GM21526 (cell line): ENCODE data around the gene SEMA3A.

ENCODE experiments used
- ATAC-seq: cut with Tn5 transposase; IDR thresholded peaks from one replicate; pipeline ENCODE4 v1.9.1; 2021; ENCODE audit warnings: moderate library complexity; ENCODE audit not compliant: unreplicated experiment, low FRiP score

The SEMA3A gene

DNA sequence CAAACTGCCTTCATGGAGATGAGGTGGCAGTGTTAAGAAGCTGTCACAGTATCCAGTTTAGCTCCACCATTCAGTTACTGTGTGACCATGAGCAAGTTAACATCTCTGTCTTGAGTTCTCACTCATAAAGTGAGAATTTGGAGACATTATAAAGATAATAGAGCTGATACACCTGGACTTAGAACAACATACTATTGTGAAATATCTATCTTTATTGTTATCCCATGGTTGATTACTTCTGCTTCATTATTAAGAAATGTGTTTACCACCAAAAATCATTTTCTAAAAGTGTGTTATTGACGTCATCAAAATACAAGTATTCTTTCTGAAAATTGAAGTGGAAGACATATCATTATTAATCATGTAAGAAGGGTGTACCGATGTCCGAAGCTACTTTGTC lies 166.9 kb downstream of the SEMA3A start:
- ATAC-seq: no peak

DNA sequence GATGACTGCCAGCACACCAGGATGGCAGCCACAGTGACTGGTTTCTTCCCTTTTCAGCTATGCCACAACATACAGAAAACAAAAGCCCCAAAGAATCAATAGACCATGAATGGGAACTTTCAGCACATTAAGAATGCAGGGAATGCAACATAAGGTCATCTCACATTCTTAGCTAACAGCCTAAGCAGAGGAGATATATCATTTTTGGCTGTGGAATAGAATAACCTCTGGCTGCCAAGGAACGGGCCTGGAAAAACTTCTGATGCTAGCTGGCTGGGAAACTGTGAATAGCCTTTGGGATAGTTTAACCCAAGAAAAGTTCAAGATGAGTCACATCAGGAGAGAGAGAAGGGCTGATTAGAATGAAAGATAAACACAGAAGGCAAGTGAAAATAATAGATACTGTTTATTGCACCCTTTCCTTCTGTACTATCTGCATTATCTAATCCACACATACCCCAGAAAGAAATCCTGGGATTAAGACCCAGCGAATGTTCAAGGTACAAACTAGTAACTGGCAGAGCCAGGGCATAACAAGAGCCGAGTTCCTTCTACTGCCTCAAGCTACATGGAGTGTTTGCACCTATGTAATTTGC lies 169.2 kb downstream of the SEMA3A start:
- ATAC-seq: no peak

- ATAC-seq: no peak
These were observed 171.8 kb downstream of the SEMA3A start for GRCh38 chr7:84022684-84023308.

DNA sequence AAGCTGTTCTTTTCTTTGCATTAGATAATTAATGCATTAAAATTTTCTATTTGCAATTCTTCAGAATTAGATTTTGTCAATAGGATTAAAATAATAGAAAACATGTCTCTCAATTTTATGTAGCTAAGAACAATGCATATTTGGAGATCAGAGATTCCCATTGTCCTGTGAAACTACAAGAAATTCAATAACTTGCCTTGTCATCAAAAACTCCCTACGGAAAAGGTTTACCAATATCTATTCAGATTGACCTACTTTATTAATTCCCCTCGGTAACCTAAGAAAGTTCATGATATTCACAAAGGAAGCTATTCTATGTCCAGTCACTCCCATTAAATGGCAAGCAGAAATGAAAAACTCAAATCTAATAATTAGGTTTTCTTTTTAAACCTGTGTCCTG lies 172.6 kb downstream of the SEMA3A start:
- no peak for ATAC-seq

DNA sequence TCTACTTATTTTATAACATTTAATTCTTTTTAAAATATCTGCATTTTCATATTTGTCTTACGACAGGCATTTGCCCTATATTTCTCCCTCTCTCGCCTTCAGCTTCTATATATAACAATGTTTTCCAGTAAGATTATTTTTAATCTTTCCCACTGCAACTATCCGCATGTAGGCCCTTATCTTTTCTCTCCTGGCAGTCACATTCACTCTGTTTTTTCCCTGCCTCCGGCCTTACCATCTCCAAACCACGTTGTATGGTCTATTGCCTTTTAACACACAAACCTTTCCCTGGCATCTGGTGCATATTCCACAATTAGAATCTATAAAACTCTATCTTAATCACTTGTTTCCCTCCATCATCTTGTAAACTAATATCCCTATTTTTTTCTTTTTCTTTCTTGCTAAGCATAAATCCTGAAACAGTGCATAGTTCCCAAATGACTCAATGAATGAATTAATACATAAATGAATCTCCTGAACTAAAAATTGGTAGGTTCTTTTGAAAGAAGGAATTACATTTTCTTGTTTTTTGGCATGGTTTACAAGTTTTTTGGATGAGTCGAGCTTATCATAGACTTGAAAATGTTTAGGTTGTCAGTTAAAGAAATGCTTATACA lies 173.2 kb downstream of the SEMA3A start:
- no peak for ATAC-seq

GRCh38 chr7:84017651-84018050 lies 176.9 kb downstream of the SEMA3A start:
- no peak for ATAC-seq

DNA sequence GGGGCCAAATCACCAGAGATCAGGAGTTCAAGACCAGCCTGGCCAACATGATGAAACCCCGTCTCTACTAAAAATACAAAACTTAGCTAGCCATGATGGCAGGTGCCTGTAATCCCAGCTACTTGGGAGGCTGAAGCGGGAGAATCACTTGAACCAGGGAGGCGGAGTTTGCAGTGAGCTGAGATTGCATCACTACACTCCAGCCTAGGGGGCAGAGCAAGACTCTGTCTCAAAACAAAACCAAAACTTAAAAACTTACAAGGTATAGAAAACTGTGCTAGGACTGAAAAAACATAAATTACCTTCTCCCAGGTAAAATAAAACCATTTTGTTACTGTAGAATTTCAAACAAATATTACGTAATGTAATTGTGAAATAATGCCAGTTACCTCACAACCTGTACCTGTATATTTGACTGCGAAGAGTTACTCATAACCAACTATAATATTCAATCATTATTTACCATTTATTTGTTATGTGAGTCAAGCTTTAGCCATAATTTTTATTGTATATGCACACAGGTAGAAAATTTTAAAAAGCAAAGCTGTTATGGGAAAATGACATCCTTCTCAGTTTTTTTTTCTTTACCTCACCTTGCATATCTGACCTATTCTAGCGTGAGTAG lies 180.9 kb downstream of the SEMA3A start:
- ATAC-seq: no peak

DNA sequence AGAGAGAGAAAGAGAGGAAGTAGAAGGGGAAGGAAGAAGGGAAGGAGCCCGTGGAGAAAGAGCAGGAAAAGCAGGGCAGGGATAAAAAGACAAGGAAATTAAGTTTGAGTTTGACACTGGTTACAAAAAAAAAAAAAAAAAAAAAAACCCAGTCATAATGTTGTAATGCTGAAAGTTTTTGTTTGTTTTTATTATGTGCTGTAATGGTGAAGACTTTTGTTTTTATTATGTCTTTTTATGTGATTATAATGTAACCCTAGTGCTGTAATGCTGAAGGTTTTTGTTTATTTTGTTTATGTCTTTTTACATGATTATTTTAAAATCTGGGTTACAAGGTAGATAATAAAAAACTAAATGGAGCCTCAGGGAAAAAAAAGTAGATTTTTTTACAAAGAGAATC lies 184.8 kb downstream of the SEMA3A start:
- no peak for ATAC-seq

DNA sequence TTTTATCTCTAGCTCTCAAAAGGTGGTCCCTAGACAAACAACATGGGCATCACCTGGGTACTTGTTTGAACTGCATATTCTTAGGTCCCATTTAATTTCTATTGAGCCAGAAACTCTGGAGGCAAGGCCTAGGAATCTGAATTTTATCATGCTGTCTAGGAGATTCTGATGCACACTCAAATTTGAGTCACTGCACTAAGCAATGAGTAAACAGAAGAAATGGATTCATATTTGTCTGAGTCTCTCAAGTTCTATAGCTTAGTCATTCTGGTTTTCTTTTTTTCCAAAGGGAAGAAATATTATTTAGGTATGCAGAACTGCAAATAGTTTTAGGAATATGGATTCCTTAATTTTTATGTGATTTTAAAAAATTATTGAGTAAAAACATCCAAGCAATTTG lies 185.5 kb downstream of the SEMA3A start:
- ATAC-seq: no peak

DNA sequence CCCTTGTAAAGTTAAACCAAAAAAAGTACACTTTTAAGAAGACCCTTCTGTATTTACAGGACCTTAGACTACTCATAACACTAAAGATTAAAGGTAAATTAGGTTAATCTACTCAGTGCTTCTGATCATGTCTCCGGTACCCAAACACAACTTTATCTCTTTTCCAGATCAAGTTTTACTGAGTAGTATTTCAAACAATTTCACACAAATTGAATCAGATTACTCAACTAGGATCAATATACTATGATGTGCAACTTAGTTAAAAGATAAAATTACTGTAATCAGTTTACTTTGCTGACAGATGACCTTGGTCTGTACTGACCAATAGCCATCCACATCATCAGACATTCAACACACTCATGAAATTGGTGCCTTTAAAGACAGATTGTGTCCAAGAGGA lies 191.4 kb downstream of the SEMA3A start:
- no peak for ATAC-seq

DNA sequence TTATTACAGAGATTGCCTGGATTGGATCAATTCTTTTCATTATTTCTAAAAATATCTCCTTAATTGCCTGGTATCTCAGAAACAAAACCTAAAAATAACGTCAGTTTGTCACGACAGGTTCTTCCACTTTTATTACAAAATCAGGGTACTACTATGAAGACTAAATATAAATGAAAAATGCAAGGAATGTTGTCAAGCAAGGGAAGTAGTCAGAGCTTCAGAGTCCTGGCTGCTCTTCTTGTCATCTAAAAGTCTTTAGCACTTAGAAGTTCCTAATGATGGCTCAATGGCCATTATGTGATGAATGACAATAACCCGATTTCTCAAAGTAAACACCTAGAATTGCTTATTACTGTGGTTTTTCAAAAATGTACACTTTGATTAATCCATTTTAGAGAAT lies 192.2 kb downstream of the SEMA3A start:
- ATAC-seq: no peak

- no peak for ATAC-seq
These were observed 197.7 kb downstream of the SEMA3A start for GRCh38 chr7:83996879-83997278.

- no peak for ATAC-seq
These were observed 206.8 kb downstream of the SEMA3A start for GRCh38 chr7:83987764-83988163.

GRCh38 chr7:83985821-83986220 lies 208.8 kb downstream of the SEMA3A start:
- ATAC-seq: no peak

GRCh38 chr7:83984591-83984990 lies 210.0 kb downstream of the SEMA3A start:
- no peak for ATAC-seq

- ATAC-seq: no peak
These were observed 210.5 kb downstream of the SEMA3A start for GRCh38 chr7:83984076-83984475.

GRCh38 chr7:83983606-83984005 lies 211.0 kb downstream of the SEMA3A start:
- ATAC-seq: no peak

GRCh38 chr7:83976302-83976701 lies 218.3 kb downstream of the SEMA3A start:
- peak; percentile 90 for ATAC-seq

DNA sequence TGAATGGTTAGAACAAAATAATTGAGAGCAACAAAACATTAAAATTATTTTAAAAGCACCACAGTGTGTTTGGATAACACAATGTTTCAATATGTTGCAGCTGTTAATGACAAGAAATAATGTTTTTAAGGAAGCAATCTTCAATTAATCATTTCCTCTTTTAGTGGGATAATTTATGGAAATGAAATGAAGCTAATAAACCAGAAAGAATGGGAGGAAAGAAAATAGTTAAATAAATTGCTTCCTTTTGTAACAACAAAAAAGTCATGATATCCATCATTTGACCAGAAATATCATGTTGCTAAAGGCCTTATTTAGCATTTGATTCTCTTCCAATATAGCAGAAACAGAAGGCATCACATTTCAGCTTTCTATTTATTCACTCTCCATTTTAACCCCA lies 224.5 kb downstream of the SEMA3A start:
- ATAC-seq: no peak

DNA sequence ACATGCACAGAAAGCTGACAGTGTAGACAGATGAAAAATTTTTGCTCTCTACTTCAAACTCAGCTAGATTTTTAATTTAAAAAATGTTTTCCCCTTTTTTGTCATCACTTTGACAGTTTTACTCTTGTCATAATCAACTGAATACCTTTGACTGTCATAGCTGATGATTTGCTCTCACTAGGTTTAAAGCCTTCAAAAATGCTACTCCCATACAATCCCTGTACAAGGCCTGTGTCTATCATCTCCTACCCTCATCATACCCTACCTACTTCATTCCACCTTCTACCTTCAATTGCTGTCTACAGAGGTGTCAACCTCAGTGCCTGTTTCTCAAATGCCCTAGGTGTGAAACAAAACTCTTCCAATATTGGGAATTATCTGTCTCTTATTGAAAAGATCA lies 230.3 kb downstream of the SEMA3A start:
- ATAC-seq: no peak

- no peak for ATAC-seq
These were observed 237.3 kb downstream of the SEMA3A start for GRCh38 chr7:83957333-83957732.

- ATAC-seq: no peak
These were observed 238.5 kb downstream of the SEMA3A start for GRCh38 chr7:83956104-83956503.
